Mesodermal cell (in vitro differentiated cells): ENCODE results near the gene CROCC.
"Not testable (repeated sequence)": the region's sequence is repeated elsewhere in the genome, so short reads cannot be mapped to it uniquely, and the experiment has no call there.

Experiments
- H3K27ac ChIP-seq: 2 replicates; pipeline ENCODE4 v1.7.0; 2013; ENCODE audit warnings: mild to moderate bottlenecking, low read depth, low read length, moderate library complexity; ENCODE audit not compliant: severe bottlenecking
- H3K36me3 ChIP-seq: 2 replicates; pipeline ENCODE4 v1.7.1; 2013; ENCODE audit warnings: mild to moderate bottlenecking, low read length, moderate library complexity; ENCODE audit not compliant: control insufficient read depth, insufficient read depth
- H3K4me1 ChIP-seq: one replicate; pipeline ENCODE4 v1.7.1; 2013; ENCODE audit warnings: mild to moderate bottlenecking, low read length; ENCODE audit not compliant: insufficient read depth, control insufficient read depth, poor library complexity, severe bottlenecking
- H3K4me3 ChIP-seq: 2 replicates; pipeline ENCODE4 v1.7.0; 2013; ENCODE audit warnings: low read length, control low read depth, mild to moderate bottlenecking; ENCODE audit not compliant: insufficient read depth, poor library complexity, severe bottlenecking; ENCODE audit errors: extremely low read depth
- H3K9me3 ChIP-seq: 2 replicates; pipeline ENCODE4 v1.7.1; 2013; ENCODE audit warnings: mild to moderate bottlenecking, low read length, moderate library complexity; ENCODE audit not compliant: control insufficient read depth
- WGBS, 2 experiments: methylation state at CpG; one replicate each; pipeline ENCODE4 v1.1.5; 2013; ENCODE audit warnings: missing lambda C conversion rate in 2 of 2; ENCODE audit not compliant: insufficient coverage in 2 of 2; 5-methylcytosine and 5-hydroxymethylcytosine counted together

Gene CROCC

GRCh38 chr1:16890539-16891021 is 31.2 kb upstream of the CROCC start:
- H3K9me3 ChIP-seq, H3K4me1 ChIP-seq, H3K27ac ChIP-seq, H3K36me3 ChIP-seq, H3K4me3 ChIP-seq: not testable (repeated sequence)
- WGBS, 2 experiments, result 82 to 96% methylated on average over 3 to 4 of the region's 5 CpGs

- H3K27ac ChIP-seq, H3K4me1 ChIP-seq, H3K4me3 ChIP-seq, H3K9me3 ChIP-seq, H3K36me3 ChIP-seq: not testable (repeated sequence)
- WGBS, 2 experiments, result 43 to 74% methylated on average over 1 to 3 of the region's 4 CpGs
These were observed 30.7 kb upstream of the CROCC start for GRCh38 chr1:16891057-16891456.

GRCh38 chr1:16892978-16893525 is 28.7 kb upstream of the CROCC start:
- H3K36me3 ChIP-seq, H3K4me1 ChIP-seq, H3K27ac ChIP-seq, H3K9me3 ChIP-seq, H3K4me3 ChIP-seq: not testable (repeated sequence)
- 72 to 74% methylated on average over 5 of the region's 6 CpGs for WGBS, 2 experiments

- WGBS, 2 experiments, result 81 to 88% methylated on average over 2 to 4 of the region's 4 CpGs
- H3K4me3 ChIP-seq, H3K36me3 ChIP-seq, H3K9me3 ChIP-seq, H3K4me1 ChIP-seq, H3K27ac ChIP-seq: not testable (repeated sequence)
These were observed 27.9 kb upstream of the CROCC start for GRCh38 chr1:16893796-16894195.

- H3K4me3 ChIP-seq, H3K9me3 ChIP-seq, H3K4me1 ChIP-seq, H3K27ac ChIP-seq, H3K36me3 ChIP-seq: not testable (repeated sequence)
- WGBS, 2 experiments, result 60 to 100% methylated on average over 1 to 2 of the region's 6 CpGs
These were observed 27.4 kb upstream of the CROCC start for GRCh38 chr1:16894338-16894737.

GRCh38 chr1:16895233-16895597 is 26.5 kb upstream of the CROCC start:
- Histone ChIP-seq H3K4me3 (peak overlapping the region; percentile 19), H3K27ac (peak overlapping the region; percentile 98)
- WGBS, 2 experiments, result no CpG with 5 or more reads among the region's 6 CpGs

GRCh38 chr1:16895598-16896315 is 26.0 kb upstream of the CROCC start, which contains the start of gene RNU1-2:
TSS of gene RNU1-2 (plus strand) at chr1:16895980.
- H3K9me3 ChIP-seq, H3K36me3 ChIP-seq, H3K4me1 ChIP-seq: not testable (repeated sequence)
- Histone ChIP-seq H3K27ac (peak within 1 kb of the TSS; percentile 98), H3K4me3 (peak within 1 kb of the TSS; percentile 19)
- WGBS, 2 experiments, result 0% methylated on average over 2 of the region's 39 CpGs

More at GRCh38 chr1:16895233-16895597, 26.5 kb upstream of the CROCC start:
- H3K36me3 ChIP-seq, H3K4me1 ChIP-seq, H3K9me3 ChIP-seq: not testable (repeated sequence)

GRCh38 chr1:16896316-16897055 is 25.2 kb upstream of the CROCC start:
- 17 to 18% methylated on average over 17 to 19 of the region's 24 CpGs for WGBS, 2 experiments
- H3K36me3 ChIP-seq, H3K4me1 ChIP-seq, H3K9me3 ChIP-seq: not testable (repeated sequence)
- peak overlapping the region; percentile 98 for H3K27ac ChIP-seq
- peak overlapping the region; percentile 18 for H3K4me3 ChIP-seq

- not testable (repeated sequence) for H3K4me3 ChIP-seq, H3K9me3 ChIP-seq, H3K36me3 ChIP-seq, H3K27ac ChIP-seq, H3K4me1 ChIP-seq
- WGBS, 2 experiments, result no CpG with 5 or more reads among the region's 1 CpG
These were observed 24.1 kb upstream of the CROCC start for GRCh38 chr1:16897653-16898052.

- not testable (repeated sequence) for H3K27ac ChIP-seq, H3K4me3 ChIP-seq, H3K4me1 ChIP-seq, H3K9me3 ChIP-seq, H3K36me3 ChIP-seq
These were observed 23.4 kb upstream of the CROCC start for GRCh38 chr1:16898298-16898697.

- not testable (repeated sequence) for H3K9me3 ChIP-seq, H3K36me3 ChIP-seq, H3K4me1 ChIP-seq, H3K27ac ChIP-seq, H3K4me3 ChIP-seq
- 73 to 86% methylated on average over 2 of the region's 2 CpGs for WGBS, 2 experiments
These were observed 22.7 kb upstream of the CROCC start for GRCh38 chr1:16899020-16899419.
